Panc1 (cell line): Measurements from ENCODE around the gene DHX34.

Experiments
- CTCF ChIP-seq: fragments of 450-650 bp; IDR thresholded peaks from 2 replicates; pipeline ENCODE4 v1.5.1; 2017; ENCODE audit warnings: mild to moderate bottlenecking
- POLR2AphosphoS5 ChIP-seq: IDR thresholded peaks from 2 replicates; pipeline ENCODE4 v1.6.1; 2012; ENCODE audit warnings: mild to moderate bottlenecking, low read depth, low read length, moderate library complexity
- REST ChIP-seq, 2 experiments: IDR thresholded peaks; 2 replicates each; pipeline ENCODE4 v1.6.1; 2011 to 2012; ENCODE audit warnings: low read depth in 2 of 2, control low read depth in 1 of 2, low read length in 1 of 2, mild to moderate bottlenecking in 1 of 2, moderate library complexity in 1 of 2; ENCODE audit not compliant: insufficient read depth in 1 of 2
- SIN3A ChIP-seq: IDR thresholded peaks from 2 replicates; pipeline ENCODE4 v1.6.1; 2012; ENCODE audit warnings: low read depth, mild to moderate bottlenecking, low read length, moderate library complexity, borderline replicate concordance; ENCODE audit not compliant: insufficient read depth

- TF ChIP-seq CTCF (no peak), POLR2AphosphoS5 (no peak), REST (IDR thresholded peaks at IDR 0.05; ENCODE audit: insufficient read depth in 1 of 2, low read depth in 2 of 2, low read length in 1 of 2) (no peak), SIN3A (no peak)
These were observed 3.0 kb downstream of the DHX34 start for GRCh38 chr19:47352095-47352494.
